ENCODE results near the gene PCK2. TPM values are rescaled to one million over a fixed set of nuclear protein-coding genes. Genes with fewer than 3 reads are reported as not detected.

PCK2 gene
- total RNA-seq, 1 donor from 2014 or later: 11.9 TPM

DNA sequence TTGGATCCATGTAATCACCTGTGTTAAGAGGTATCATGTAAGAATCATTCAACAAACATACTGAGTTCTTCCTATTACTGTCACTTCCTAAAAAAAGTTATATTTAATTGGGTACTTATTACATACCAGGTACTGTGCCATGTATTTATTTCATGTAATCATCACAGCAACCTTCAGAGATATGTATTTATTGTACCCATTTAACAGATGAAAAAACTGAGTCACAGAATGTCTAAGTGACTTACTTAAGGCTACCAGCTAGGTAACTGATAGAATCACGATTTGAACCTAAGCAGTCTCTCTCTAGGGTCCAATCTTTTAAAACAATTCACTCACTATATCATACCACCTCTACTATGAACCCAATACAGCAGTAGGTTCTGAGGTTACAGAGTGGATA is 50.3 kb downstream of the PCK2 start:
- ATAC-seq (no peak), DNase-seq (ENCODE audit: low spot score) (no peak)
- intact Hi-C loops (cut with DNase I): no loop called here

- no peak for ATAC-seq
- DNase-seq (ENCODE audit: low spot score): no peak
- intact Hi-C loops (cut with DNase I): no loop called here
Observed at GRCh38 chr14:24145219-24145618, 51.1 kb downstream of the PCK2 start.

GRCh38 chr14:24145690-24146452 is 51.8 kb downstream of the PCK2 start:
- DNase-seq (ENCODE audit: low spot score): no peak
- intact Hi-C loops (cut with DNase I): no loop called here
- no peak for ATAC-seq

GRCh38 chr14:24146453-24146977 is 52.4 kb downstream of the PCK2 start, which contains the start of gene PSME2:
TSS of gene PSME2 (minus strand) at chr14:24146610. CDS start at chr14:24146581, 29 bp downstream.
- peak; percentile 95 for DNase-seq (ENCODE audit: low spot score)
- intact Hi-C loops (cut with DNase I): no loop called here
- peak; percentile 91 for ATAC-seq

DNA sequence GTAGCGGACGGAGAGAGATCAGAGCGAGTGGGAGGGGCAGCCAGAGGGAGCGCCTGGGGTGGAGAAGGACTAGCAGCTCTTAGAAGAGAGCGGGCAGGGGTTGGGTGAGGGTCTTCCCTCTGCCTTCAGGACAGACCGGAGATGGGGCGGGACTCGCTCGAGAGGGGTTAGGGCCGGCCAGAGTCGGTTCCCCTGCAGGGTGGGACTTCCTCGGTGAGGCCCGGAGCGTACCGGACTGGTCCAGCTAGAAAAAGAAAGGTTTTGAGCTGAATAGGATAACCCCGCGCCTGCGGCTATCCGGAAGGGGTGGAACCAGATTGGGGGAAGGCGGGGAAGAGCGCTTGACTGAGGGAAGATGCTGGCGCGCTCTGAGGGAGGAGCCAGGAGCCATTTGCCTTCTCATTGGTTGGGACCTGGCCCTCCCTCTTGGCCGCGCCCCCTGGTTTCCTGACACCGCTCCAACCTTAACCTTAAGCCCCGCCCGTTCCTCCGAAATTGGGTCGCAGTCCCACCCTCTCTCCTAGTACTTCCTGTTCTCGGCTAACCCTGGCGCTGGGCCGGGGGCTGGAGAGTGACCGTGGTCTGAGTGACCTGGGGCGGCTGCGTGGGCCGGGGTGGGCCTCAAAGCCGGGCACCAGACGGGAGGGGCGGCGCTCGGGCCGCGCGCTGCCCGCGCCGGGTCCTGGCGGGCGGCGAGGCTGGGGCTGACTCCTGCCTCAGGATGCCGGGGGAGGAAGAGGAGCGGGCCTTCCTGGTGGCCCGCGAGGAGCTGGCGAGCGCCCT is 53.1 kb downstream of the PCK2 start, which contains the start of gene RNF31:
Gene RNF31 (plus strand): TSS at position 521 of the 783 bp plus-strand sequence. CDS start 201 bp downstream, at position 722.
- ATAC-seq (peak; percentile 97), DNase-seq (ENCODE audit: low spot score) (peak; percentile 99)
- intact Hi-C loops (cut with DNase I): no loop called here

GRCh38 chr14:24147761-24148428 is 53.8 kb downstream of the PCK2 start:
- ATAC-seq (no peak), DNase-seq (ENCODE audit: low spot score) (no peak)
- intact Hi-C loops (cut with DNase I): no loop called here

- DNase-seq (ENCODE audit: low spot score) (no peak), ATAC-seq (no peak)
- intact Hi-C loops (cut with DNase I): no loop called here
Observed at GRCh38 chr14:24149302-24149969, 55.3 kb downstream of the PCK2 start.

DNA sequence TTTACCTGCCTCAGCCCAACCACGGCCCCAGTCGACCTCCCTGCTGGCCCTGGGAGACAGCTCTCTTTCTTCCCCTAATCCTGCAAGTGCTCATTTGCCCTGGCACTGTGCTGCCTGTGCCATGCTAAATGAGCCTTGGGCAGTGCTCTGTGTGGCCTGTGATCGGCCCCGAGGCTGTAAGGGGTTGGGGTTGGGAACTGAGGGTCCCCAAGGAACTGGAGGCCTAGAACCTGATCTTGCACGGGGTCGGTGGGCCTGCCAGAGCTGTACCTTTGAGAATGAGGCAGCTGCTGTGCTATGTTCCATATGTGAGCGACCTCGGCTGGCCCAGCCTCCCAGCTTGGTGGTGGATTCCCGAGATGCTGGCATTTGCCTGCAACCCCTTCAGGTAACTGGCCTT is 56.0 kb downstream of the PCK2 start:
- ATAC-seq (no peak), DNase-seq (ENCODE audit: low spot score) (no peak)
- intact Hi-C loops (cut with DNase I): no loop called here

- intact Hi-C loops (cut with DNase I): no loop called here
- ATAC-seq (no peak), DNase-seq (ENCODE audit: low spot score) (no peak)
Observed at GRCh38 chr14:24150567-24150966, 56.5 kb downstream of the PCK2 start.

- ATAC-seq: no peak
- intact Hi-C loops (cut with DNase I): no loop called here
Observed at GRCh38 chr14:24150993-24151392, 56.9 kb downstream of the PCK2 start.

GRCh38 chr14:24151404-24152080 is 57.4 kb downstream of the PCK2 start:
- DNase-seq (ENCODE audit: low spot score): no peak
- intact Hi-C loops (cut with DNase I): no loop called here

More at GRCh38 chr14:24150993-24151392, 56.9 kb downstream of the PCK2 start:
- DNase-seq (ENCODE audit: low spot score): no peak

More at GRCh38 chr14:24151404-24152080, 57.4 kb downstream of the PCK2 start:
- no peak for ATAC-seq

Small RNA genes lying within 50 kb of the gene (microRNA-seq; reads per million reads assigned to microRNA genes)
- gene MIR7703: not detected

Other genes with a start within 250 kb of the PCK2 start
- 24.3 TPM for gene DHRS4, start 140.5 kb upstream of the PCK2 start, total RNA-seq
- gene DHRS4L2, start 105.4 kb upstream of the PCK2 start, total RNA-seq: 23.0 TPM
- gene CARMIL3, start 42.3 kb upstream of the PCK2 start, total RNA-seq: 0.58 TPM
- gene CPNE6, start 22.7 kb upstream of the PCK2 start, total RNA-seq: not detected
- gene DCAF11, start 20.5 kb downstream of the PCK2 start, total RNA-seq: 47.6 TPM
- gene NRL, start 20.6 kb downstream of the PCK2 start, total RNA-seq: 2.9 TPM
- 0.76 TPM for gene FITM1, start 36.3 kb downstream of the PCK2 start, total RNA-seq
- gene PSME1, start 41.9 kb downstream of the PCK2 start, total RNA-seq: 116 TPM
- gene EMC9, start 47.3 kb downstream of the PCK2 start, total RNA-seq: 14.8 TPM
- 77.7 TPM for gene PSME2, start 52.3 kb downstream of the PCK2 start, total RNA-seq
- 61.5 TPM for gene RNF31, start 53.2 kb downstream of the PCK2 start, total RNA-seq
- 107 TPM for gene IRF9, start 67.0 kb downstream of the PCK2 start, total RNA-seq
- 20.9 TPM for gene REC8, start 77.8 kb downstream of the PCK2 start, total RNA-seq
- 17.7 TPM for gene IPO4, start 94.5 kb downstream of the PCK2 start, total RNA-seq
- gene TM9SF1, start 101.1 kb downstream of the PCK2 start, total RNA-seq: 40.8 TPM
- not detected for gene TSSK4, start 111.4 kb downstream of the PCK2 start, total RNA-seq
- gene CHMP4A, start 119.2 kb downstream of the PCK2 start, total RNA-seq: 56.4 TPM
- 13.8 TPM for gene MDP1, start 121.8 kb downstream of the PCK2 start, total RNA-seq
- gene NEDD8, start 138.1 kb downstream of the PCK2 start, total RNA-seq: 132 TPM
- gene GMPR2, start 138.6 kb downstream of the PCK2 start, total RNA-seq: 52.0 TPM
- 81.1 TPM for gene TINF2, start 148.3 kb downstream of the PCK2 start, total RNA-seq
- 13.2 TPM for gene TGM1, start 168.9 kb downstream of the PCK2 start, total RNA-seq
- gene RABGGTA, start 177.3 kb downstream of the PCK2 start, total RNA-seq: 31.9 TPM
- 27.7 TPM for gene DHRS1, start 205.5 kb downstream of the PCK2 start, total RNA-seq
- gene NOP9, start 205.5 kb downstream of the PCK2 start, total RNA-seq: 21.4 TPM
- gene CIDEB, start 213.7 kb downstream of the PCK2 start, total RNA-seq: 17.3 TPM
- gene LTB4R2, start 215.8 kb downstream of the PCK2 start, total RNA-seq: 5.6 TPM
- 6.7 TPM for gene LTB4R, start 217.2 kb downstream of the PCK2 start, total RNA-seq
- 68.1 TPM for gene ADCY4, start 240.8 kb downstream of the PCK2 start, total RNA-seq
- gene RIPK3, start 245.7 kb downstream of the PCK2 start, total RNA-seq: 8.9 TPM

Measured in sciatic nerve (tissue), 2 donors.